HUDEP-2 (cell line): ENCODE measurements around the gene NPW.

ENCODE experiments used
- DNase-seq, 76 experiments: peaks; one replicate each; lab custom pipeline; 2025; ENCODE audit not compliant: unreplicated experiment in 76 of 76; lab: John Stamatoyannopoulos, UW

NPW gene

DNA sequence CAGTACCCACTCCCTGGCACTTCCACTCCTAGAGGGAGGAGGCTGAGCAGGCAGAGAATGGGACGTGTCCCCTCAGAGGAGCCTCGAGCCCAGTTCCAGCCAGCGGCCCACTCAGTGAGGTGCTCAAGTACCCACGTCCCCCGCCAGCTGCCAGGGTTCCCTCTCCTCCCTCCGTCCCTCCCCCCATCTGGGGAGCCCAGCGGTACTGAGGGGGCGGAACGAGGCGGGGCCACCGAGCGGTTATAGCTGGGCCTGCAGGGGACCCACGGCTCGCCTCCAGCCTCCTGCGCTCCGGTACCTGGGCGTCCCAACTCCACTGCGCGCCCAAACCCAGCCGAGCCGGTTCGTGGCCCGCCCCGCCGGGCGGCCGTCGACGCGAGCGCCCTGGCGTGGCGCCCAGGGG lies at the start of gene NPW:
TSS of gene NPW (plus strand) at position 268 of the 403 bp plus-strand sequence.
- peak in 10 of 76 experiments; percentile 12 to 45 (median 29) for DNase-seq

DNA sequence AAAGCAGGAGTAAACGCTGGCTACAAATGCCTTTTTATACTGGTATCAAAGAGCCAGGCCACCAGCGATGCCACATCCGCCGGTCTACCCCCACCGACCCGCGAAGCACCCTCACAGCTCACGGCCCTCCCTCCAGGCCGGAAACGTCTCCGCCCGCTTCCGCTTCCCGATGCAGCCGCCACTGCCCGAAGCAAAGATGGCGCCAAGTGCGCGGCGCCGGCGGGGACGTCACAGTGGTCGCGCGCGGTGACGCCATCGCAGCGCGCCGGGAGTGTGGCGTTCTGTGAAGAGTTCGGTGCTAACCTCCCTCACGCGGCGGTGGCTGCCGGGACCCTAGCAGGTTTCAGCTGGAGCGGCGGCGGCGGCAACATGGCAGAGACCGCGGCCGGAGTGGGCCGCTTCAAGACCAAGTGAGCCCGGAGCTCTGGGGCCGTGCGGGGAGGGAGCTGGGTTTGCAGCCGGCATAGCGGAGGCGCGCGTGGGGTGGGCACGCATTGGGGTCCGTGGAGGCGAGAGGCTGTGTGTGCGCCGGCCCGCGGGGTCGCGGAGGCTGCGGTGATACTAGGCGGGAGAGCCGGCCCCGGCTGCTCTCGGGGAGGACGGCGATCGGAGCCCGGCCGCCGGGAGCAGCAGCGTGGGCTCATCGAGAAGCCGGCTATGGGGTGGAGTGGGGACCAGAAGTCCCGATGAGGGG lies 47.6 kb upstream of the NPW start, which contains the start of gene TBL3:
TSS of gene TBL3 (plus strand) at position 258 of the 694 bp plus-strand sequence. CDS start at position 370, 112 bp downstream.
- DNase-seq, result peak in 73 of 76 experiments; percentile 51 to 94 (median 86)

DNA sequence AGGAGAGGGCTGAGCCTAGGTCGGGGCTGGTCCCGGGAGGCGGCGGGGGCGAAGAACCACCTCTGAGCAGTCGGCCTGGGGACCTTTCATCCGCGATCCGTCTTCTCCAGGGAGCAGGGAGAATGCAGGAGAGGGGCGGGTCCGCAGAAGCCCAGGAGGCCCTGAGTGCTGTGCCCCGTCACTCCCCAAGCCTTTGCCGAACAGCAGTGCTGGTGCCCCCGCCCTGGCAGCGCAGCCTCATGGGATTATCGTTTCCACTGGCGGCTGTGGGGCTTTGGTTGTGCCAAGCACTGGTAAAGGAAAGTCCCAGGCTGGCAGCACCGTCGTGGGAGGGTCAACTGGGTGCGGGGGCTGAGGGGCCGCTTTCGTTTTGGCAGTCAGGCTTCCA lies 47.1 kb upstream of the NPW start:
- DNase-seq, result peak in 32 of 76 experiments; percentile 10 to 61 (median 31)

DNA sequence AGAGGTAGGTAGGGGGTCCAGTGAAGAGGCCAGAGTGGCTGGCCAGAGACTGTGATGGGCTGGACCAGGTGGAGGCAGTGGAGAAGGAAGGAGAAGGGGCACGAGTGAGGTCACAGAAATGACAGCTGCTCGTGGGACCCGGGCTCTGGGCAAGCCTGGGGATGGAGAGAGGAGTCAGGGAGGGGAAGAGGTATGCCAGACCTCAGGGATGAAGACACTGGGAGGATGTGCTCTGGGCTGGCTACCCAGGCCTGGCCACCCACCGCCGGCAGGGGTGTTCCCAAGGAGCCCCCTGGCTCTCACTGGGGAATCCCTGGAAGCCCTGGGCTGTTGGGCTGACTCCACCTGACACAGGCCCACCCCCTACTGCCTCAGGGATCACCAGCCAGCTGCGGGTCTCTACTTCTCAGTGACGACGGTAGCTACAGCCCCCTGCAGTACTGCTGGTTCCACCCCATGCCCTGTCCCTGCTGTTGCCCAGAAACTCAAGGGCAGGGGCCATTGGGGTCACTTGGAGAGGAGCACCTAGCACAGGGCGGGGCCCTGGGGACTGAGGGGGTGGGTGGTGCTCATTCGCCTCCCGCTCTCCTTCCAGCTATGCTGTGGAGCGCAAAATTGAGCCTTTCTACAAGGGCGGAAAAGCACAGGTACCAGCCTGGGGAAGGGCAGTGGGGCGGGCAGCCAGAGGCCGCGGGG lies 46.0 kb upstream of the NPW start:
- no peak for DNase-seq

DNA sequence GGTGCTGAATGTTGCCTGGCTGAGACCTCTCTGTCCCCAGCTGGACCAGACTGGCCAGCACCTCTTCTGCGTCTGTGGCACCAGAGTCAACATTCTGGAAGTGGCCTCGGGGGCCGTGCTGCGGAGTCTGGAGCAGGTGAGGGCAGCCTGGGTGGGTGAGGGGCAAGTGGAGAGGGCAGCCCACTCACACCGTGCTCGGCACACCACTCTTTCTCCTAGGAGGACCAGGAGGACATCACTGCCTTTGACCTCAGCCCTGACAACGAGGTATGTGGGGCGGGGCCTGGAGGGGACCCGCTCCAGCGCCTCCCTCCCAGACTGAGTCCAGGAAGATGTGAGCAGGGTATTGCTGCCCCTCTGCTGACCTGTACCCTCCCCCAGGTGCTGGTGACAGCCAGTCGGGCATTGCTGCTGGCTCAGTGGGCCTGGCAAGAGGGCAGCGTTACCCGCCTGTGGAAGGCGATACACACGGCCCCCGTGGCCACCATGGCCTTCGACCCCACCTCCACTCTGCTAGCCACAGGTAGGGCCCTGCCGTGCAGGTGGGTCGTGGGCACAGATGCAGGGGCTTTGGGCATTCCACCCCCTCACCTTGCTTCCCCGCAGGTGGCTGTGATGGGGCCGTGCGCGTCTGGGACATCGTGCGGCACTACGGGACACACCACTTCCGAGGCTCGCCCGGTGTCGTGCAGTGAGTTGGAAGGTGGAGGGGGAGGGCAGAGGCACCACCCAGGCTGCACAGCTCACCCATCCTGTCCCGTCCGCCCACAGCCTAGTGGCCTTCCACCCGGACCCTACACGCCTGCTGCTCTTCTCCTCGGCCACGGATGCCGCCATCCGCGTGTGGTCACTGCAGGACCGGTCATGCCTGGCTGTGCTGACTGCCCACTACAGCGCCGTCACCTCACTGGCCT lies 45.2 kb upstream of the NPW start:
- DNase-seq, result no peak

DNA sequence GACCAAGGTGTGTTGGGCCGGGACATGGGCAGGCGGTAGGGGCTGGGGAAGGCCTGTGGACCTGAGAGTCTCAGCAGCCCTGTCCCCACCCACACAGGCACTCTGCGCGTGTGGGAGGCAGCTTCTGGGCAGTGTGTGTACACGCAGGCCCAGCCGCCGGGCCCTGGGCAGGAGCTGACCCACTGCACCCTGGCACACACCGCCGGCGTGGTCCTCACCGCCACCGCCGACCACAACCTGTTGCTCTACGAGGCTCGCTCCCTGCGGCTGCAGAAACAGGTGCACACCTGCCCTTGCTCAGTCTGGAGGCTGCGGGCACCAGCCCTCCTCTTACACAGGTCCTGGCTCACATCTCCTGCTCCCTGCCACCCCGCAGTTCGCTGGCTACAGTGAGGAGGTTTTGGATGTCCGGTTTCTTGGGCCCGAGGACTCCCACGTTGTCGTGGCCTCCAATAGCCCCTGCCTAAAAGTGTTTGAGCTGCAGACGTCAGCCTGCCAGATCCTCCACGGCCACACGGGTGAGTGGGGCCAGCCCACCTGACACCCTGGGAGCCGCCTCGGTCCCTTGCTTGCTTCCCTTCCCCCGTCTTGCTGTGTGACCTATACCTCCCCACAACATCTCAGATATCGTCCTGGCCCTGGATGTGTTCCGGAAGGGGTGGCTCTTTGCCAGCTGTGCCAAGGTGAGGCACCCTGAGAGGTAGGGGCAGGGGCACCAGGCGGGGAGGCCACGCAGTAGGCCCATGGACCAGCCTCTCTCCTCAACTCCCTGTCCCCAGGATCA lies 44.0 kb upstream of the NPW start:
- DNase-seq, result no peak

DNA sequence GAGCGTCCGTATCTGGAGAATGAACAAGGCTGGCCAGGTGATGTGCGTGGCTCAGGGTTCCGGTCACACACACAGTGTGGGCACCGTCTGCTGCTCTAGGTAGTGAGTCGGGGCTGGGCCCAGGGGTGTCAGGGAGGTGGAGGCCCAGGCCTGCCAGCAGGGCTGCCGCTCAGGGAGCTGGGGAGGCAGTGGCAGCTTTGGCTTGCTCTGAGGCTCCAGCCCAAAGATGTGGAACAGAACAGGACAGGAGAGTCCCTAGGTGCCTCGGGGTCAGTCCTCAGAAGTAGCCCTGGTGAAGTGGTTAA lies 43.4 kb upstream of the NPW start:
- no peak for DNase-seq

DNA sequence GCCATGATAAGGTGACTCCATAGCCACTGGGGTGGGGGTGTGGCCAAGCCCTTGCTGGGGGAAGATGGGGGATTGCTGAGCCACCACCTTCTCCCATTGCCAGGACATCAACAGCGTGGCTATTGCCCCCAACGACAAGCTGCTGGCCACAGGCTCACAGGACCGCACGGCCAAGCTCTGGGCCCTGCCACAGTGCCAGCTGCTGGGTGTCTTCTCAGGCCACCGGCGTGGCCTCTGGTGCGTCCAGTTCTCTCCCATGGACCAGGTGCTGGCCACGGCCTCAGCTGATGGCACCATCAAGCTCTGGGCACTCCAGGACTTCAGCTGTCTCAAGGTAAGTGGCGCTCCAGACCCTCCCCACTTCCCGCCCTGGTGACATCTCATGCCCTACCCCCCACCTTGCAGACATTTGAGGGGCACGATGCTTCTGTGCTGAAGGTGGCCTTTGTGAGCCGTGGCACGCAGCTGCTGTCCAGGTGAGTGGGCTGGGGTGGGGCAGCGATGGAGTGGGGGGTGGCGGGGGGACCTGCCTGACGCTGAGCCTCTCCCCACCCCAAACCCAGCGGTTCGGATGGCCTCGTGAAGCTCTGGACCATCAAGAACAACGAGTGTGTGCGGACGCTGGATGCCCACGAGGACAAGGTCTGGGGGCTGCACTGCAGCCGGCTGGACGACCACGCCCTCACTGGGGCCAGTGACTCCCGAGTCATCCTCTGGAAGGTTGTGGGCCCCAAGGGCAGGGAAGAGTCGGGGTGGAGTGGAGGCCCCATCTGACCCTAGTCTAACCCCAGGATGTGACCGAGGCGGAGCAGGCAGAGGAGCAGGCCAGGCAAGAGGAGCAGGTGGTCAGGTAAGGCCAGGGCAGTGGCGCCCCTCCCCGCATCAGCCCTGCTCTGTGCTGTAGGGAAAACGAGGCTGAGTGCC lies 42.4 kb upstream of the NPW start:
- DNase-seq, result no peak

DNA sequence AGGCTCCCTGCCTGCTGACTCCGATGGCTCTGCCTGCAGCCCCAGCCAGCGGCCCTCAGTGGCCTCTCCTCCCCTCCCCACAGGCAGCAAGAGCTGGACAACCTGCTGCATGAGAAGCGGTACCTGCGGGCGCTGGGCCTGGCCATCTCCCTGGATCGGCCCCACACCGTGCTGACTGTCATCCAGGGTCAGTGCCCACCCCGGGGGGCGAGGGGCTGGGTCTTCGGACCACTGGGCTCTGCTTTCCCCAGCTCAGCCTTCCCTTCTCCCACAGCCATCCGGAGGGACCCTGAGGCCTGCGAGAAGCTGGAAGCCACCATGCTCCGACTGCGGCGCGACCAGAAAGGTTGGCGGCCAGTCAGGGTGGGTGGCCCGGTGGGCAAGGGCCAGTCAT lies 41.7 kb upstream of the NPW start:
- no peak for DNase-seq

DNA sequence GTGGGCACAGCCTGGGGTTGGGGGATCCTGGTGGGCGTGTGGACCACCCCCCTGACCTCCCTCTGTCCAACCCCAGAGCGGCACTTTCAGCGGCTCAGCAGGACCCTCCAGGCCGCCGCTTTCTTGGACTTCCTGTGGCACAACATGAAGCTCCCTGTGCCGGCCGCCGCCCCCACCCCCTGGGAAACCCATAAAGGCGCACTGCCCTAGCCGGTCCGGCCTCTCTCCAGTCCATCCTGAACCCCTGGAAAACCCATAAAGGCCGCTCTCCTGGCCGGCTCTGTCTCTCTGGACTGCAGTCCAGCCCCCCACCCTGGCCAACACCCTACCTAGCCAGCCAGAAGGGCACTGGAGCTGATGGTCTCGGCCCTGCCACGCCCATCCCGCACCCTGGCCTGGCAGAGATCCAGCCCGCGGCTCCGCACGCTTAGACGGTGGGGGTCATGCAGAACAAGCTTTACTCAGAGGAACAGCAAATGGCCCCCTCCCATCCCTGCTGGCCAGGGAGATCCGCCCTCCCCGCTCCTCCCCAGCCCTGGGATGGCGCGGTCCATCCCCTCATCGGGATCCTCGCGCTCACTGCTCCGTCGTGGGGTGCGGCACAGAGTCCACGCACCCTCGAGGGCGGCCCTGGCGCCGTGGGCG lies 41.0 kb upstream of the NPW start:
- no peak for DNase-seq

DNA sequence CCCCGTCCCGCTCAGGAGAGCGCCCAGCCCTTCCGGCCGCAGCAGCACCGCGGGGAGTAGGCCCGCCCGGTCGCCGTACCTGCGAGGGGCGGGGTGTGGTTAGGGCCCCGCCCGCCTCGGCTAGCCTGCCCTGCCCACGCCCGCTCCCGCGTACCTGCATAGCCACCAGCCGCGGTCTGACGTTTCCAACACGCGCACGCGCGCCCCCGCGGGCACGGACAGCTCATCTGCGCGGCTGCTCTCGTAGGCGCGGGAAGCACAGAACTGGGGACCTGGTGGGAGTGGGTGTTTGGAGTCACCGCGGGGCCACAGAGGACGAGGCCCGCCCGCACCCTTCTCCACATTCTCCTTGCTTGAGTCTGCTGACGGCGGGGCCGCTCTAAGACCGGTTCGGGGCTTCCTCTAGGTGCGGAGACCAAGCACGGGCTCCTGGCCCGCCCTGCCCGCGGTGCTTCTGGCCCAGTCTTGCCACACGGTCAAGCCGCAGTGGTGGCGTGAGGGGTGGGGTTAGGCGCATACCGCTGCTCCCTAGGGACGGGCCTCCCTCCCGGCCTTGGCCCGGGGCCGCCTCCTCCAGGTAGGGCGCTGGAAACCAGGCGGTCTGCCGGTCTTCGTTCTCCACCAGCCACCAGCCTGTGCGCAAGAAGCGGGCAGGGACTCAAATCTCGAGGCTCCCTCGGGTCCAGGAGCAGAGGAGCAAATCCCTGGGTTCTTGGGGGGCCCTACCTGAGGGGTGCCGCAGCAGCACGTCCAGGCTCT lies 40.1 kb upstream of the NPW start:
- no peak for DNase-seq

DNA sequence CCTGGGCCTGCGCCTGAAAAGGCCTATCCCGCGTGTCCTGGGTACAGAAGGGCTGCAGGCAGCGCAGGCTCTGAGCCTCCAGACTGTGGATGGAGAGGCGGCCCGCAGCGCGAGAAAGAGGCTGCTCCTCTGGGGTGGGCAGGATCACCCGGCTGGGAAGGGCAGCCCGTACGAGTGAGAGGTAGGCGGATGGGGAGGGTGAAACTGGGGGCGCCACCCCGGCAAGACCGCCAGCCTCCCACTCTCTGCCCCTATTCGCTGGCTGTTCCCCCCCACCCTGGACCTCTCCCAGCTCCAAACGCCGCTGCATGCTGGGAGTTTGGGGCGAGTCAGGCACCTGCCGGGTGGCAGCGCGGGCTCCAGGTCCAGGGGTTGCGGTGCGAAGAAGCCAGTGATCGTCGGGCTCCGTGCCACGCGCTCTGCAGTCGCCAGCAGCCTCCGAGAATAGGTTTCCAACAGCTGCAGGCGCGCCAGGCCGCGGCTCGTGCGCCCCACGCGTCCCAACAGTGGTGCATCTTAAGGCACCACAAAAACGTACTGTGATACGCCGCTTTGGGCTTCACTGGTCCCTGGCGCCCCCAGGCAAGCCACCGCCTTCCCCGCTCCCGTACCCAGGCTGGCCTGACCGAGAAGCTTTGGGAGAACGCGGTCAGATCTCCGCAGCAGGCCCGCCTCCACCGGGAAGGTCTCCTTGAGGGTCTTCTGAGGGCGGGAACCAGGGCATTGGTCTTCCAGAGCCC lies 39.4 kb upstream of the NPW start:
- no peak for DNase-seq

DNA sequence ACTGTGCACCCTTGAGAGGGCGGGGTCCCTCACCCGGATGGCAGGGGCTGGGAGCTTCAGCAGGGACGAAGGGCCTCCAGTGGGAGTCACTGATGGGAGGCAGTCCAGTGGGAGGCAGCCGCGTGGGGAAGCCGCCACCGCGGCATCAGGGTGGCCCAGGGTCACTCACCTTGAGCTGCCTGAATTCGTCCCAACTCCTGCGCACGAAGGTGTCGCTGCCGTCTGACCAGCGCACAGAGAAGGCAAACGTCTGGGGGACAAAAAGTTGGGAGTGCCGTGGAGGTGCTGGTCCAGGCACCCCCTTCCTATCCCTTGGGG lies 38.9 kb upstream of the NPW start:
- no peak for DNase-seq

DNA sequence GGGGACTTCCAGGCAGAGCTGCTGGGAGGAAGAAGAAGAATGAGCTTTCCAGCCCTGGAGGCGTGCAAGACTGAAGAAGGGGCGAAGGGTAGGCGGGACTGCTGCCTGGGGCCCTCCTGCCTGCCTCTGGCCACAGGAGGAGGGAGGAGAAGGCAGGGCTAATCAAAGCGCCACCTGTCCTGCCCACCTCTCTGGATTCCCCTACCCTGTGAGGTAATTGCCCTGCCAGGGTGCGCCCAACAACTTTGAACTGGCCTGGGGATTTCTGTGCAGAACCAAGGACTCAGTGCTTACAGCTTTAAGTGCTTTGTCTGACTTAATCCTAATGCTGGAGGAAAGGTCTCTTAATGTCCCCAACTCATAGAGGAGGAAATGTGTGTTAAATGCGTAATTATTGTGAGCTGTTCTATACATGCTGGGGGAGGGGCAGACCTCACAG lies 38.2 kb upstream of the NPW start, which contains the start of gene NOXO1:
TSS of gene NOXO1 (minus strand) at position 72 of the 439 bp plus-strand sequence. CDS start 290 bp downstream, outside the sequence.
- DNase-seq, result no peak

DNA sequence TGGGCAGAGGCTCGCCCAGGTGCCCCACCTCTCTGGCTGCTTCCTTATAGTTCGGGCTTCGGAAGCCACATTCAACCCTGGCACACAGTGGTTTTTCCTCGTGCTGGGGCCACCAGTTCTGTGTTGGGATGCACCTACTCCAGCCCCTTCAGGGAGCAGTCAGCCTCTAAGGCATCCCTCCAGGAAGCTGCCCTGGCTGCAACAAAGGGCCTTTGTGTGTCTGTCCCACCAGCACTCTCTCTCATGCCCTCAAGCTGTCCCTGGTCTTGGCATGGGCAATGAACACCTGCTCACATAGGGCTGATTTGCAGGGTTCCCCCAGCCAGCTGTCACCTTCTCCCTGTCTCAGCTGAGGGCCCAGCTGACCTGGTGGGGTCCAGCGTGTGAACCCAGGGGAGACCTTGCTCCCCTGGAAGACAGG lies 37.6 kb upstream of the NPW start:
- no peak for DNase-seq

DNA sequence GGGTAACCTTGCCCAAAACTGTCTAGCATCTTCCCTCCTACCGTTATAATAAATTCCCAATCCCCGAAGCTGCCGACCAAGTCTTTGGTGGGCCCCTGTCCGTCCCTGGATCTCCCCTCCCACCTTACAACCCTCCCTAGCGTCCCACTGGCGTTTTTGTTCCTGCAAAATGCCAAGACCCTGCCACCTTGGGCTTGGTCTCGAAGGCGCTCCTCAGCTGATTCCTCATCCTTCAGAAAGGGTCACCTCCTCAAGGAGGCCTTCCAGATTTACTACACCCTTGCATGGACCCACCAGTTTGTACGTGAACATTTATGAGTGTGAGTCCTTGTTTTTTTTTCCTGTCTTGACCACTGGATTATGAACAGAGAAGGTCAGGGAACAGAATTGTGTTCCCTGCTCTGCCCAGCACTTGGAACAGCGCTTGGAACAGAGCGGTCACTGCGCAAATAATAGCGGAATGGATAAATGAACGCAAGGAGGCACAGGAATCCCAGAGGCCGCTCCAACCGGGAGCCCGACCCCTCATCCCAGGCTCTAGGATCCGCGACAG lies 36.5 kb upstream of the NPW start:
- DNase-seq, result no peak
